Sigmoid colon (tissue), 7 donors: ENCODE results near the gene EVA1C. TPM values are rescaled to one million over a fixed set of nuclear protein-coding genes. Genes with fewer than 3 reads are reported as not detected.
"Not testable (repeated sequence)": the region's sequence is repeated elsewhere in the genome, so short reads cannot be mapped to it uniquely, and the experiment has no call there.

Source experiments
- DNase-seq: peaks from one replicate; pipeline ENCODE4 v3.0.0-alpha.2; 2019
- H3K27ac ChIP-seq, 4 donors: fragments of 200-600 bp; sonication (generic); one replicate each; pipeline ENCODE4 v1.5.1; 2016 to 2019; ENCODE audit warnings: mild to moderate bottlenecking in 1 of 4
- H3K27me3 ChIP-seq, 3 donors: fragments of 200-600 bp; sonication (generic); one replicate each; pipeline ENCODE4 v1.5.1; 2019; ENCODE audit warnings: mild to moderate bottlenecking in 1 of 3
- H3K36me3 ChIP-seq, 4 donors: fragments of 200-600 bp; sonication (generic); one replicate each; pipeline ENCODE4 v1.5.1; 2016 to 2019
- H3K4me1 ChIP-seq, 4 donors: fragments of 200-600 bp; sonication (generic); one replicate each; pipeline ENCODE4 v1.5.1; 2017 to 2019
- H3K4me3 ChIP-seq, 4 donors: fragments of 200-600 bp; sonication (generic); one replicate each; pipeline ENCODE4 v1.5.1; 2017 to 2019; ENCODE audit warnings: mild to moderate bottlenecking in 2 of 4, moderate library complexity in 1 of 4
- H3K9me3 ChIP-seq, 4 donors: fragments of 200-600 bp in 3 of 4; sonication (generic) in 3 of 4; one replicate each; pipeline versions ENCODE4 v1.5.1 to v1.6.1; 2013 to 2019
- CTCF ChIP-seq, 4 experiments: fragments of 450-650 bp in 3 of 4; fragments of 200-600 bp in 1 of 4; IDR thresholded peaks; one replicate each; pipeline ENCODE4 v1.5.1; 2016 to 2019; ENCODE audit warnings: antibody characterized with exemption in 4 of 4, mild to moderate bottlenecking in 3 of 4, moderate library complexity in 2 of 4
- EP300 ChIP-seq, 4 donors: sonication (generic); formaldehyde crosslinking; IDR thresholded peaks; one replicate each; pipeline ENCODE4 v1.6.1; 2017; ENCODE audit warnings: antibody characterized with exemption in 4 of 4
- POLR2A ChIP-seq, 2 donors: fragments of 450-650 bp; IDR thresholded peaks; one replicate each; pipeline ENCODE4 v1.6.1; 2016; ENCODE audit warnings: antibody characterized with exemption in 2 of 2, mild to moderate bottlenecking in 2 of 2, moderate library complexity in 2 of 2
- POLR2AphosphoS5 ChIP-seq, 4 donors: sonication (generic); formaldehyde crosslinking; IDR thresholded peaks; one replicate each; pipeline ENCODE4 v1.6.1; 2017; ENCODE audit warnings: antibody characterized with exemption in 4 of 4
- WGBS, 2 donors: extraction: QIAGEN DNeasy Blood & Tissue Kit; methylation state at CpG; one replicate each; pipeline ENCODE4 v1.1.7; 2013; 5-methylcytosine and 5-hydroxymethylcytosine counted together
- intact Hi-C: fragments of 100-400 bp; cut with DNase I; formaldehyde crosslinking; loops from one replicate; pipeline ENCODE4 v1.15.1; 2023
- polyA plus RNA-seq, 3 donors: library from polyadenylated mRNA; stranded (reverse); fragments of 200-250 nt; gene quantifications; one replicate each; pipeline ENCODE4 v1.2.3, GENCODE V29; 2013
- total RNA-seq, 4 donors: library from RNA; depleted of rRNA; stranded (reverse); fragments of >200 nt; gene quantifications; one replicate each; pipeline ENCODE4 v1.1.0, GENCODE V29; 2016
- donor health status: healthy with polysubstance abuse.
- donor health status: Bipolar disorder and iron deficiency.
- donor health status: healthy.

EVA1C gene
- total and polyA plus RNA-seq, 7 donors: 3.5 to 53.8 (median 32.1) TPM

- TF ChIP-seq POLR2AphosphoS5 (IDR thresholded peaks at IDR 0.05) (no peak), EP300 (IDR thresholded peaks at IDR 0.05) (no peak), POLR2A (IDR thresholded peaks at IDR 0.05) (no peak), CTCF (IDR thresholded peaks at IDR 0.05) (no peak)
- no peak overlapping the region for H3K4me3 ChIP-seq
- WGBS, 2 donors: 97 to 98% methylated on average over 1 of the region's 1 CpG
- no peak overlapping the region for H3K27ac ChIP-seq
- H3K36me3 ChIP-seq: peaks cover 18 to 72% (median 55%) of the 10 kb centered on the region in 4 donors
- peaks cover 0 to 20% (median 18%) of the 10 kb centered on the region in 4 donors for H3K4me1 ChIP-seq
- no peaks in the 10 kb centered on the region for H3K9me3 ChIP-seq
- no peaks in the 10 kb centered on the region for H3K27me3 ChIP-seq
- intact Hi-C loops: no loop called here
- DNase-seq: no peak
These were observed 45.3 kb upstream of the EVA1C start for GRCh38 chr21:32367158-32367557.

GRCh38 chr21:32368386-32368785 lies 44.1 kb upstream of the EVA1C start:
- Histone ChIP-seq H3K36me3 (peaks cover 13 to 64% (median 43%) of the 10 kb centered on the region in 4 donors), H3K9me3 (no peaks in the 10 kb centered on the region), H3K4me3 (no peak overlapping the region), H3K27ac (peak overlapping the region in 2 of 4 donors; percentile 32 to 80), H3K4me1 (peaks cover 0 to 32% (median 25%) of the 10 kb centered on the region in 4 donors), H3K27me3 (no peaks in the 10 kb centered on the region)
- WGBS, 2 donors: 82 to 86% methylated on average over 9 of the region's 9 CpGs
- TF ChIP-seq POLR2AphosphoS5 (IDR thresholded peaks at IDR 0.05) (no peak), POLR2A (IDR thresholded peaks at IDR 0.05) (no peak), CTCF (IDR thresholded peaks at IDR 0.05) (no peak)
- intact Hi-C loops: no loop called here
- DNase-seq: no peak

GRCh38 chr21:32368961-32369360 lies 43.5 kb upstream of the EVA1C start:
- intact Hi-C loops, H3K27me3 ChIP-seq, DNase-seq, H3K9me3 ChIP-seq, H3K4me3 ChIP-seq: not testable (repeated sequence)
- Histone ChIP-seq H3K27ac (peak overlapping the region in 2 of 4 donors; percentile 19 to 80), H3K4me1 (peaks cover 0 to 33% (median 25%) of the 10 kb centered on the region in 4 donors), H3K36me3 (peaks cover 13 to 60% (median 40%) of the 10 kb centered on the region in 4 donors)
- WGBS, 2 donors: 79 to 89% methylated on average over 1 of the region's 1 CpG

GRCh38 chr21:32370998-32371766 lies 41.3 kb upstream of the EVA1C start:
- DNase-seq: no peak
- no peaks in the 10 kb centered on the region for H3K9me3 ChIP-seq
- intact Hi-C loops: no loop called here
- H3K27ac ChIP-seq: peak overlapping the region; percentile 70 to 83 (median 79)
- 83 to 89% methylated on average over 6 of the region's 6 CpGs for WGBS, 2 donors
- no peaks in the 10 kb centered on the region for H3K27me3 ChIP-seq
- TF ChIP-seq POLR2AphosphoS5 (IDR thresholded peaks at IDR 0.05) (peak in 1 of 4 donors; percentile 23), EP300 (IDR thresholded peaks at IDR 0.05) (no peak)
- H3K36me3 ChIP-seq: peaks cover 6 to 46% (median 26%) of the 10 kb centered on the region in 4 donors
- no peak overlapping the region for H3K4me3 ChIP-seq
- H3K4me1 ChIP-seq: peaks cover 0 to 33% (median 25%) of the 10 kb centered on the region in 4 donors

- Histone ChIP-seq H3K36me3 (peaks cover 0 to 39% (median 19%) of the 10 kb centered on the region in 4 donors), H3K9me3 (no peaks in the 10 kb centered on the region), H3K4me3 (no peak overlapping the region), H3K4me1 (peaks cover 0 to 33% (median 25%) of the 10 kb centered on the region in 4 donors), H3K27ac (peak overlapping the region; percentile 70 to 83 (median 79)), H3K27me3 (no peaks in the 10 kb centered on the region)
- TF ChIP-seq EP300 (IDR thresholded peaks at IDR 0.05) (peak in 1 of 4 donors; percentile 25), CTCF (IDR thresholded peaks at IDR 0.05) (no peak), POLR2A (IDR thresholded peaks at IDR 0.05) (no peak), POLR2AphosphoS5 (IDR thresholded peaks at IDR 0.05) (peak in 1 of 4 donors; percentile 55)
- intact Hi-C loops: no loop called here
- WGBS, 2 donors: 75 to 77% methylated on average over 6 of the region's 6 CpGs
- DNase-seq: peak; percentile 81
These were observed 40.6 kb upstream of the EVA1C start for GRCh38 chr21:32371913-32372314.
